OCI-LY3 (cell line): ENCODE results near the gene ENAM.
"Not testable (repeated sequence)": the region's sequence is repeated elsewhere in the genome, so short reads cannot be mapped to it uniquely, and the experiment has no call there.

Experiments used
- H2AFZ ChIP-seq: fragments of 200-600, 300-600 bp; shearing (Covaris generic); 2 replicates; pipeline ENCODE4 v1.6.0; 2014; ENCODE audit warnings: antibody characterized with exemption, low read depth, low read length
- H3K27ac ChIP-seq: fragments of 200-600, 300-600 bp; sonication (generic); 2 replicates; pipeline ENCODE4 v1.5.1; 2014; ENCODE audit warnings: mild to moderate bottlenecking, low read length, moderate library complexity, mixed read lengths
- H3K27me3 ChIP-seq: fragments of 200-600, 300-600 bp; sonication (generic); 2 replicates; pipeline ENCODE4 v1.6.1; 2014; ENCODE audit warnings: low read depth, low read length, mixed read lengths
- H3K36me3 ChIP-seq: fragments of 200-600, 300-600 bp; sonication (generic); replicated peaks from 2 replicates; pipeline ENCODE3; 2014; ENCODE audit warnings: low read depth, low read length, mixed read lengths
- H3K4me1 ChIP-seq: fragments of 300-600, 200-600 bp; sonication (generic); 2 replicates; pipeline ENCODE4 v1.6.1; 2014; ENCODE audit warnings: low read length, mixed read lengths
- H3K4me2 ChIP-seq: fragments of 200-600, 300-600 bp; sonication (generic); 2 replicates; pipeline ENCODE4 v1.6.1; 2014; ENCODE audit warnings: low read length, mixed read lengths
- H3K4me3 ChIP-seq: fragments of 300-600, 200-600 bp; sonication (generic); 2 replicates; pipeline ENCODE4 v1.5.1; 2014; ENCODE audit warnings: antibody characterized with exemption, mild to moderate bottlenecking, low read length, moderate library complexity
- H3K79me2 ChIP-seq: fragments of 300-600, 200-600 bp; shearing (Covaris generic); 2 replicates; pipeline ENCODE4 v1.6.1; 2014; ENCODE audit warnings: mild to moderate bottlenecking, low read length, mixed read lengths
- H3K9ac ChIP-seq: fragments of 300-600, 200-600 bp; shearing (Covaris generic); 2 replicates; pipeline ENCODE4 v1.6.0; 2014; ENCODE audit warnings: mild to moderate bottlenecking, low read length, moderate library complexity
- H3K9me3 ChIP-seq: fragments of 200-600, 300-600 bp; shearing (Covaris generic); 2 replicates; pipeline ENCODE4 v1.6.1; 2014; ENCODE audit warnings: low read length, mixed read lengths; ENCODE audit not compliant: insufficient read depth
- H4K20me1 ChIP-seq: fragments of 200-600, 300-600 bp; sonication (generic); 2 replicates; pipeline ENCODE4 v1.6.1; 2016; ENCODE audit warnings: low read length, mixed read lengths; ENCODE audit not compliant: insufficient read depth
- CTCF ChIP-seq: fragments of 200-600, 300-600 bp; sonication (generic); IDR thresholded peaks from 2 replicates; pipeline ENCODE4 v1.5.1; 2014; ENCODE audit warnings: antibody characterized with exemption, low read length, low read depth
- EZH2phosphoT487 ChIP-seq: fragments of 200-600 bp; shearing (Covaris generic); IDR thresholded peaks from 2 replicates; pipeline ENCODE4 v1.6.1; 2018; ENCODE audit warnings: antibody characterized with exemption, mixed run types, low read depth

Gene ENAM

GRCh38 chr4:70687392-70687791 is 58.8 kb downstream of the ENAM start:
- H3K36me3 ChIP-seq, result peaks cover 5% of the 10 kb centered on the region
- H3K27ac ChIP-seq, result peak overlapping the region; percentile 75
- no peaks in the 10 kb centered on the region for H3K27me3 ChIP-seq
- peak overlapping the region; percentile 84 for H3K4me3 ChIP-seq
- H3K9me3 ChIP-seq, result no peaks in the 10 kb centered on the region
- peak overlapping the region; percentile 90 for H3K9ac ChIP-seq
- no peaks in the 10 kb centered on the region for H4K20me1 ChIP-seq
- H2AFZ ChIP-seq, result peak overlapping the region; percentile 90
- H3K4me2 ChIP-seq, result peak overlapping the region; percentile 86
- H3K4me1 ChIP-seq, result peaks cover 15% of the 10 kb centered on the region
- H3K79me2 ChIP-seq, result peaks cover 50% of the 10 kb centered on the region
- no peak for TF ChIP-seq CTCF
- no peak for TF ChIP-seq EZH2phosphoT487

GRCh38 chr4:70687821-70688794 is 59.6 kb downstream of the ENAM start, which contains the start of gene UTP3:
Gene UTP3 (plus strand): TSS chr4:70688532. CDS start chr4:70688678, 146 bp downstream.
- TF ChIP-seq EZH2phosphoT487 (no peak), CTCF (peak; percentile 97)
- H3K36me3 ChIP-seq, result peaks cover 10% of the 10 kb centered on the region
- peak within 1 kb of the TSS; percentile 90 for H2AFZ ChIP-seq
- no peaks in the 10 kb centered on the region for H3K9me3 ChIP-seq
- peak within 1 kb of the TSS; percentile 84 for H3K4me3 ChIP-seq
- peak within 1 kb of the TSS; percentile 86 for H3K4me2 ChIP-seq
- H3K27me3 ChIP-seq, result no peaks in the 10 kb centered on the region
- peaks cover 15% of the 10 kb centered on the region for H3K4me1 ChIP-seq
- no peaks in the 10 kb centered on the region for H4K20me1 ChIP-seq
- H3K79me2 ChIP-seq, result peaks cover 53% of the 10 kb centered on the region
- H3K27ac ChIP-seq, result peak within 1 kb of the TSS; percentile 75
- H3K9ac ChIP-seq, result peak within 1 kb of the TSS; percentile 90

GRCh38 chr4:70688795-70689231 is 60.3 kb downstream of the ENAM start:
- Histone ChIP-seq H3K9me3 (no peaks in the 10 kb centered on the region), H3K4me3 (peak overlapping the region; percentile 84), H3K79me2 (peaks cover 56% of the 10 kb centered on the region), H3K36me3 (peaks cover 10% of the 10 kb centered on the region), H3K9ac (peak overlapping the region; percentile 90), H2AFZ (peak overlapping the region; percentile 74; the same call in 1 of the 2 replicates), H4K20me1 (no peaks in the 10 kb centered on the region), H3K27ac (peak overlapping the region; percentile 75), H3K4me1 (peaks cover 15% of the 10 kb centered on the region), H3K27me3 (no peaks in the 10 kb centered on the region), H3K4me2 (peak overlapping the region; percentile 86)
- TF ChIP-seq EZH2phosphoT487, result no peak
- no peak for TF ChIP-seq CTCF

GRCh38 chr4:70691661-70692060 is 63.1 kb downstream of the ENAM start:
- Histone ChIP-seq H3K9me3 (no peaks in the 10 kb centered on the region), H3K79me2 (peaks cover 56% of the 10 kb centered on the region), H4K20me1 (no peaks in the 10 kb centered on the region), H3K27ac (no peak overlapping the region), H2AFZ (no peak overlapping the region), H3K4me1 (peaks cover 15% of the 10 kb centered on the region), H3K4me2 (no peak overlapping the region), H3K4me3 (no peak overlapping the region), H3K27me3 (no peaks in the 10 kb centered on the region), H3K36me3 (peaks cover 10% of the 10 kb centered on the region), H3K9ac (no peak overlapping the region)
- no peak for TF ChIP-seq CTCF
- no peak for TF ChIP-seq EZH2phosphoT487

GRCh38 chr4:70694633-70695032 is 66.1 kb downstream of the ENAM start:
- not testable (repeated sequence) for H3K4me1 ChIP-seq, H4K20me1 ChIP-seq

More at GRCh38 chr4:70694633-70695032, 66.1 kb downstream of the ENAM start:
- H3K9ac ChIP-seq, H2AFZ ChIP-seq, H3K4me3 ChIP-seq, H3K27me3 ChIP-seq, H3K4me2 ChIP-seq, H3K36me3 ChIP-seq, H3K9me3 ChIP-seq, H3K27ac ChIP-seq: not testable (repeated sequence)
- H3K79me2 ChIP-seq, result peaks cover 32% of the 10 kb centered on the region
